Gastrocnemius medialis (tissue), 4 donors: ENCODE results near the gene HS6ST2.

Experiments
- CTCF ChIP-seq, 5 experiments: fragments of 450-650 bp in 3 of 5; fragments of 200-600 bp in 2 of 5; sonication (generic) in 2 of 5; IDR thresholded peaks in 4 of 5; conservative IDR thresholded peaks in 1 of 5; 1 replicate in 4 of 5; 2 replicates in 1 of 5; pipeline ENCODE4 v1.5.1; 2016 to 2019; ENCODE audit warnings: antibody characterized with exemption in 5 of 5, mild to moderate bottlenecking in 3 of 5, moderate library complexity in 3 of 5
- POLR2A ChIP-seq, 2 donors: fragments of 450-650 bp; IDR thresholded peaks; one replicate each; pipeline ENCODE4 v1.6.1; 2017; ENCODE audit warnings: antibody characterized with exemption in 2 of 2, mild to moderate bottlenecking in 2 of 2, moderate library complexity in 2 of 2

GRCh38 chrX:132676561-132677186 is 281.8 kb downstream of the HS6ST2 start:
- TF ChIP-seq CTCF (IDR thresholded peaks at IDR 0.05 in 4 of 5, conservative IDR thresholded peaks at IDR 0.05 in 1 of 5) (no peak), POLR2A (IDR thresholded peaks at IDR 0.05) (no peak)
